GM23338 (cell line): Measurements from ENCODE around the gene NCR3LG1. TPM values are rescaled to one million over a fixed set of nuclear protein-coding genes. Genes with fewer than 3 reads are reported as not detected.

Experiments
- ATAC-seq: fragments of 200-7000 bp; cut with Tn5 transposase; 3 replicates; pipeline ENCODE4 v1.9.1; 2020
- DNase-seq: peaks from one replicate; pipeline ENCODE4 v3.0.0-alpha.2; 2015; ENCODE audit warnings: low spot score
- H2AFZ ChIP-seq: fragments of 200-600 bp; sonication (generic); 2 replicates; pipeline ENCODE4 v1.8.0; 2016; ENCODE audit warnings: antibody characterized with exemption, mild to moderate bottlenecking, moderate library complexity
- H3F3A ChIP-seq: fragments of 200-600 bp; sonication (generic); replicated peaks from 2 replicates; pipeline ENCODE4 v1.8.0; 2017; ENCODE audit warnings: antibody characterized with exemption, mixed run types, low read depth
- H3K27ac ChIP-seq: fragments of 200-600 bp; sonication (generic); 2 replicates; pipeline ENCODE4 v1.6.1; 2016; ENCODE audit warnings: low read depth
- H3K27me3 ChIP-seq: fragments of 200-600 bp; sonication (generic); 2 replicates; pipeline ENCODE4 v1.8.0; 2016; ENCODE audit warnings: mild to moderate bottlenecking, mixed run types, moderate library complexity; ENCODE audit not compliant: insufficient read depth
- H3K36me3 ChIP-seq: fragments of 200-600 bp; sonication (generic); 2 replicates; pipeline ENCODE4 v1.8.0; 2016; ENCODE audit warnings: mild to moderate bottlenecking; ENCODE audit not compliant: insufficient read depth
- H3K4me1 ChIP-seq: fragments of 200-600 bp; sonication (generic); 2 replicates; pipeline ENCODE4 v1.8.0; 2016; ENCODE audit warnings: mild to moderate bottlenecking, moderate library complexity; ENCODE audit not compliant: insufficient read depth
- H3K4me2 ChIP-seq: fragments of 200-600 bp; sonication (generic); 2 replicates; pipeline ENCODE4 v1.7.1; 2017; ENCODE audit warnings: mixed run types
- H3K4me3 ChIP-seq: fragments of 200-600 bp; sonication (generic); 2 replicates; pipeline ENCODE4 v1.6.1; 2016; ENCODE audit warnings: mixed run types
- H3K79me2 ChIP-seq: fragments of 200-600 bp; sonication (generic); replicated peaks from 2 replicates; pipeline ENCODE4 v1.8.0; 2017; ENCODE audit warnings: mild to moderate bottlenecking; ENCODE audit not compliant: insufficient read depth
- H3K9me2 ChIP-seq: fragments of 200-600 bp; sonication (generic); 2 replicates; pipeline ENCODE4 v1.8.0; 2017; ENCODE audit not compliant: insufficient read depth
- H4K20me1 ChIP-seq: fragments of 200-600 bp; sonication (generic); replicated peaks from 2 replicates; pipeline ENCODE4 v1.8.0; 2017; ENCODE audit warnings: mild to moderate bottlenecking; ENCODE audit not compliant: insufficient read depth
- H3K27ac Mint-ChIP-seq: 2 replicates; pipeline ENCODE4 v1.8.0; 2020; ENCODE audit warnings: inconsistent platforms, mild to moderate bottlenecking, moderate library complexity, mixed read lengths
- H3K27me3 Mint-ChIP-seq: 3 replicates; pipeline ENCODE4 v1.8.0; 2022; ENCODE audit warnings: low read depth, mild to moderate bottlenecking, moderate library complexity, mixed read lengths, inconsistent platforms; ENCODE audit not compliant: insufficient read depth, poor library complexity
- H3K36me3 Mint-ChIP-seq: 3 replicates; pipeline ENCODE4 v1.8.0; 2021; ENCODE audit warnings: low read depth, mild to moderate bottlenecking, inconsistent platforms, moderate library complexity, mixed read lengths
- H3K4me1 Mint-ChIP-seq: 3 replicates; pipeline ENCODE4 v1.8.0; 2020; ENCODE audit warnings: mild to moderate bottlenecking, inconsistent platforms, mixed read lengths
- H3K4me3 Mint-ChIP-seq: 3 replicates; pipeline ENCODE4 v1.8.0; 2021; ENCODE audit warnings: moderate library complexity, mild to moderate bottlenecking, inconsistent platforms, mixed read lengths
- H3K9me3 Mint-ChIP-seq: 3 replicates; pipeline ENCODE4 v1.8.0; 2020; ENCODE audit warnings: moderate library complexity, mild to moderate bottlenecking, inconsistent platforms, mixed read lengths
- CREB1 ChIP-seq: fragments of 250-450 bp; sonication (Bioruptor Pico); IDR thresholded peaks from 2 replicates; pipeline ENCODE4 v1.5.0; 2020; ENCODE audit warnings: low read depth, mild to moderate bottlenecking, moderate library complexity
- CTCF ChIP-seq, 2 experiments: fragments of 200-600 bp in 1 of 2; sonication (generic) in 1 of 2; conservative IDR thresholded peaks; 2 replicates each; pipeline versions ENCODE4 v1.5.1 to v1.6.1; 2016 to 2017; ENCODE audit warnings: antibody characterized with exemption in 2 of 2, low read depth in 2 of 2, mild to moderate bottlenecking in 2 of 2, moderate library complexity in 1 of 2
- ETS1 ChIP-seq: IDR thresholded peaks from 2 replicates; pipeline ENCODE4 v1.6.1; 2016; ENCODE audit warnings: antibody characterized with exemption
- EZH2 ChIP-seq: fragments of 200-600 bp; sonication (generic); IDR thresholded peaks from one replicate; pipeline ENCODE4 v1.8.0; 2017; ENCODE audit warnings: antibody characterized with exemption, mild to moderate bottlenecking, low read depth; ENCODE audit not compliant: unreplicated experiment
- NANOG ChIP-seq: IDR thresholded peaks from 2 replicates; pipeline ENCODE4 v1.6.1; 2016; ENCODE audit warnings: antibody characterized with exemption, borderline replicate concordance
- POLR2AphosphoS5 ChIP-seq: IDR thresholded peaks from 2 replicates; pipeline ENCODE4 v1.6.1; 2016; ENCODE audit warnings: antibody characterized with exemption, low read depth
- REST ChIP-seq: IDR thresholded peaks from one replicate; pipeline ENCODE4 v1.6.1; 2018; ENCODE audit warnings: antibody characterized with exemption; ENCODE audit not compliant: unreplicated experiment
- STAT1 ChIP-seq: IDR thresholded peaks from one replicate; pipeline ENCODE4 v1.6.1; 2016; ENCODE audit warnings: antibody characterized with exemption; ENCODE audit not compliant: unreplicated experiment
- ZNF114 ChIP-seq: fragments of 250-450 bp; sonication (Bioruptor Pico); IDR thresholded peaks from 2 replicates; pipeline ENCODE4 v1.5.0; 2020; ENCODE audit warnings: mild to moderate bottlenecking, moderate library complexity
- ZNF331 ChIP-seq: fragments of 250-450 bp; sonication (Bioruptor Pico); IDR thresholded peaks from 2 replicates; pipeline ENCODE4 v1.5.0; 2020; ENCODE audit warnings: low read depth, mild to moderate bottlenecking, moderate library complexity
- polyA plus RNA-seq: library from polyadenylated mRNA; unstranded; fragments of >200 nt; fragmentation: Nextera tagmentation; extraction: Ambion mirVana; gene quantifications from 2 replicates; pipeline ENCODE4 v1.2.1, GENCODE V29; 2016
- total RNA-seq: library from RNA; depleted of rRNA; stranded (reverse); fragments of >200 nt; shearing (Covaris generic); gene quantifications from 2 replicates; pipeline ENCODE4 v1.2.3, GENCODE V29; 2014

Gene NCR3LG1
- total and polyA plus RNA-seq, 2 experiments from 2014 or later: 0.15 to 1.9 TPM

- H3K27ac ChIP-seq: no peak overlapping the region
- Mint-ChIP-seq H3K36me3 (peaks cover 10% of the 10 kb centered on the region; the same call in 2 of the 3 replicates), H3K4me3 (peak overlapping the region; percentile 58; the same call in 1 of the 3 replicates), H3K27ac (no peak overlapping the region), H3K4me1 (peaks cover 12% of the 10 kb centered on the region; the same call in 2 of the 3 replicates), H3K27me3 (peaks cover 17% of the 10 kb centered on the region), H3K9me3 (no peaks in the 10 kb centered on the region)
- H3K79me2 ChIP-seq: no peaks in the 10 kb centered on the region
- H4K20me1 ChIP-seq: no peaks in the 10 kb centered on the region
- no peak for TF ChIP-seq CREB1 (CRISPR knock-in tag)
- TF ChIP-seq ZNF114 (CRISPR knock-in tag): no peak
- TF ChIP-seq POLR2AphosphoS5: no peak
- no peak for TF ChIP-seq NANOG
- no peak for TF ChIP-seq EZH2
- no peak for TF ChIP-seq ETS1
- TF ChIP-seq CTCF (conservative IDR thresholded peaks at IDR 0.05; ENCODE audit: low read depth in 2 of 2): peak; percentile 59 to 74
- no peak overlapping the region for H3K4me3 ChIP-seq
- H3K36me3 ChIP-seq: no peaks in the 10 kb centered on the region
- no peaks in the 10 kb centered on the region for H3F3A ChIP-seq
- H2AFZ ChIP-seq: no peak overlapping the region
- H3K4me1 ChIP-seq: peaks cover 7% of the 10 kb centered on the region; the same call in 1 of the 2 replicates
- H3K27me3 ChIP-seq: no peaks in the 10 kb centered on the region
- peak; percentile 52 for ATAC-seq
- H3K9me2 ChIP-seq: 0 out of 2 replicates have a peak, but pooled peaks cover 3% of the 10 kb centered on the region
- no peak overlapping the region for H3K4me2 ChIP-seq
- peak; percentile 73 for DNase-seq
Observed at GRCh38 chr11:17386331-17387084, 34.9 kb downstream of the NCR3LG1 start.

GRCh38 chr11:17387254-17387653 is 35.7 kb downstream of the NCR3LG1 start:
- no peaks in the 10 kb centered on the region for H3K79me2 ChIP-seq
- H3K4me1 ChIP-seq: peaks cover 7% of the 10 kb centered on the region; the same call in 1 of the 2 replicates
- H2AFZ ChIP-seq: no peak overlapping the region
- H3K27ac Mint-ChIP-seq: no peak overlapping the region
- H3K4me1 Mint-ChIP-seq: peaks cover 12% of the 10 kb centered on the region; the same call in 2 of the 3 replicates
- peak overlapping the region; percentile 58 for H3K4me3 Mint-ChIP-seq
- no peak for ATAC-seq
- H4K20me1 ChIP-seq: no peaks in the 10 kb centered on the region
- H3K36me3 Mint-ChIP-seq: peaks cover 10% of the 10 kb centered on the region; the same call in 2 of the 3 replicates
- H3K9me3 Mint-ChIP-seq: no peaks in the 10 kb centered on the region
- no peak overlapping the region for H3K4me3 ChIP-seq
- H3K27ac ChIP-seq: no peak overlapping the region
- 0 out of 2 replicates have a peak, but pooled peaks cover 3% of the 10 kb centered on the region for H3K9me2 ChIP-seq
- H3K4me2 ChIP-seq: no peak overlapping the region
- H3K27me3 Mint-ChIP-seq: peaks cover 21% of the 10 kb centered on the region
- H3K36me3 ChIP-seq: no peaks in the 10 kb centered on the region
- H3F3A ChIP-seq: no peaks in the 10 kb centered on the region
- no peak for DNase-seq
- H3K27me3 ChIP-seq: no peaks in the 10 kb centered on the region
- TF ChIP-seq REST (no peak), STAT1 (no peak), ZNF331 (no peak), ZNF114 (CRISPR knock-in tag) (no peak)
